Endothelial cell of umbilical vein (primary cell): Measurements from ENCODE around the gene GJB3. TPM values are rescaled to one million over a fixed set of nuclear protein-coding genes. Genes with fewer than 3 reads are reported as not detected.

Experiments used
- BruUV-seq: library from RNA; stranded (reverse); fragments of 400-500 nt; replicated peaks from 2 replicates; lab custom pipeline; 2021; lab: Mats Ljungman, UMichigan
- CTCF ChIA-PET: fragments of 300-600, 350-600 bp; sonication (Branson Sonifier 250); formaldehyde crosslinking; loops from one replicate; lab custom pipeline; 2021; ENCODE audit warnings: antibody characterized with exemption, inconsistent platforms; lab: Charles Lee
- POLR2A ChIA-PET: fragments of 300-600, 350-600 bp; sonication (Branson Sonifier 250); formaldehyde crosslinking; loops from one replicate; lab custom pipeline; 2021; ENCODE audit warnings: antibody characterized with exemption, inconsistent platforms; lab: Charles Lee
- DNase-seq: peaks from one replicate; pipeline ENCODE4 v3.0.0-alpha.2; 2011; ENCODE audit warnings: low read depth, low spot score
- FAIRE-seq: peaks from 2 replicates; lab custom pipeline; 2011; peaks lifted over from hg19 to GRCh38; lab: Jason Lieb, UNC
- H2AFZ ChIP-seq: 2 replicates; pipeline ENCODE4 v1.6.0; 2012; ENCODE audit warnings: low read depth, low read length, control low read depth, inconsistent platforms
- H3K27ac ChIP-seq: 2 replicates; pipeline ENCODE4 v1.5.1; 2011; ENCODE audit warnings: low read depth, mild to moderate bottlenecking, control low read depth, low read length, moderate library complexity; ENCODE audit not compliant: insufficient read depth
- H3K27me3 ChIP-seq, 2 experiments: 2 replicates each; pipeline versions ENCODE4 v1.6.0 to v1.6.1; 2011; ENCODE audit warnings: low read length in 2 of 2, mixed read lengths in 1 of 2; ENCODE audit not compliant: control insufficient read depth in 2 of 2, insufficient read depth in 2 of 2
- H3K36me3 ChIP-seq, 2 experiments: 2 replicates in 1 of 2; 3 replicates in 1 of 2; pipeline ENCODE4 v1.5.1; 2011; ENCODE audit warnings: low read length in 2 of 2, mild to moderate bottlenecking in 1 of 2, moderate library complexity in 1 of 2; ENCODE audit not compliant: control insufficient read depth in 2 of 2, insufficient read depth in 2 of 2; ENCODE audit errors: extremely low read depth in 1 of 2
- H3K4me1 ChIP-seq: 3 replicates; pipeline ENCODE4 v1.5.1; 2011; ENCODE audit warnings: mild to moderate bottlenecking, low read length; ENCODE audit not compliant: control insufficient read depth, insufficient read depth; ENCODE audit errors: extremely low read depth
- H3K4me2 ChIP-seq: 2 replicates; pipeline ENCODE4 v1.6.1; 2011; ENCODE audit warnings: low read length, control low read depth, mixed read lengths; ENCODE audit not compliant: insufficient read depth
- H3K4me3 ChIP-seq, 3 experiments: fragments of 200-600 bp in 1 of 3; sonication (generic), shearing (Covaris generic) in 1 of 3; replicated peaks in 1 of 3; 2 replicates each; pipeline ENCODE4 v1.5.1; 2011 to 2016; ENCODE audit warnings: control low read depth in 3 of 3, low read length in 3 of 3, mild to moderate bottlenecking in 2 of 3, inconsistent platforms in 1 of 3, low read depth in 1 of 3, moderate library complexity in 1 of 3; ENCODE audit not compliant: insufficient read depth in 1 of 3
- H3K79me2 ChIP-seq: 2 replicates; pipeline ENCODE4 v1.6.0; 2012; ENCODE audit warnings: low read length, inconsistent platforms; ENCODE audit not compliant: control insufficient read depth, insufficient read depth
- H3K9ac ChIP-seq: replicated peaks from 2 replicates; pipeline ENCODE3; 2011; ENCODE audit warnings: low read length, control low read depth; ENCODE audit not compliant: insufficient read depth; ENCODE audit errors: extremely low read depth
- H3K9me1 ChIP-seq: replicated peaks from 3 replicates; pipeline ENCODE4 v1.6.0; 2011; ENCODE audit warnings: mild to moderate bottlenecking, low read length; ENCODE audit not compliant: control insufficient read depth, insufficient read depth; ENCODE audit errors: extremely low read depth
- H3K9me3 ChIP-seq: replicated peaks from 2 replicates; pipeline ENCODE4 v1.5.1; 2012; ENCODE audit warnings: low read length, inconsistent platforms; ENCODE audit not compliant: control insufficient read depth, insufficient read depth
- H4K20me1 ChIP-seq: replicated peaks from 2 replicates; pipeline ENCODE3; 2011; ENCODE audit warnings: mild to moderate bottlenecking, low read length; ENCODE audit not compliant: control insufficient read depth, insufficient read depth; ENCODE audit errors: extremely low read depth
- CTCF ChIP-seq, 2 donors: IDR thresholded peaks; 1 replicate in 1 of 2; 2 replicates in 1 of 2; pipeline ENCODE4 v1.5.1; 2011; ENCODE audit warnings: low read length in 2 of 2, mild to moderate bottlenecking in 2 of 2, moderate library complexity in 2 of 2, control low read depth in 1 of 2, inconsistent platforms in 1 of 2, low read depth in 1 of 2; ENCODE audit not compliant: insufficient read depth in 1 of 2; ENCODE audit errors: extremely low read depth in 1 of 2
- EZH2 ChIP-seq: IDR thresholded peaks from 2 replicates; pipeline ENCODE4 v1.6.1; 2012; ENCODE audit warnings: borderline replicate concordance, low read depth, mild to moderate bottlenecking, moderate library complexity, low read length, inconsistent platforms; ENCODE audit not compliant: severe bottlenecking
- FOS ChIP-seq: IDR thresholded peaks from 2 replicates; pipeline ENCODE4 v1.6.1; 2011; ENCODE audit warnings: mild to moderate bottlenecking, low read length, moderate library complexity, borderline replicate concordance; ENCODE audit not compliant: insufficient read depth
- GATA2 ChIP-seq: IDR thresholded peaks from 2 replicates; pipeline ENCODE4 v1.7.0; 2011; ENCODE audit warnings: low read depth, mild to moderate bottlenecking, moderate library complexity, mixed read lengths, low read length; ENCODE audit not compliant: insufficient read length, insufficient read depth
- JUN ChIP-seq: IDR thresholded peaks from 2 replicates; pipeline ENCODE4 v1.6.1; 2011; ENCODE audit warnings: borderline replicate concordance, low read depth; ENCODE audit not compliant: insufficient read length, insufficient read depth
- MAX ChIP-seq: IDR thresholded peaks from 2 replicates; pipeline ENCODE4 v1.6.1; 2011; ENCODE audit not compliant: insufficient read depth, insufficient read length
- MYC ChIP-seq: IDR thresholded peaks from one replicate; pipeline ENCODE4 v1.6.1; 2011; ENCODE audit warnings: mild to moderate bottlenecking, low read depth, low read length
- POLR2A ChIP-seq: IDR thresholded peaks from 2 replicates; pipeline ENCODE4 v1.6.1; 2012; ENCODE audit warnings: low read depth, mild to moderate bottlenecking, control low read depth, low read length
- POLR2AphosphoS5 ChIP-seq: IDR thresholded peaks from 2 replicates; pipeline ENCODE4 v1.6.1; 2012; ENCODE audit warnings: low read depth, mild to moderate bottlenecking, control low read depth, low read length, moderate library complexity; ENCODE audit not compliant: insufficient read depth
- dilution Hi-C: fragments of 300-500 bp; cut with MboI; formaldehyde crosslinking; loops from one replicate; pipeline ENCODE4 v1.15.0; 2019; ENCODE audit warnings: low sequenced_read_pairs; ENCODE audit not compliant: extremely low pct_ligation_motif_present
- intact Hi-C: fragments of 100-400 bp; cut with micrococcal nuclease; formaldehyde crosslinking; loops from one replicate; pipeline ENCODE4 v1.10.0; 2022
- polyA plus RNA-seq, 4 experiments: library from polyadenylated mRNA; depleted of rRNA in 3 of 4; stranded (reverse) in 3 of 4; unstranded in 1 of 4; fragments of >200 nt; gene quantifications; 2 replicates each; pipeline versions ENCODE4 v1.2.1 to v1.2.3, GENCODE V29; 2011 to 2012; ENCODE audit warnings: missing spikeins in 1 of 4
- total RNA-seq: library from RNA; stranded (reverse); gene quantifications from 2 replicates; pipeline ENCODE4 v1.2.3, GENCODE V29; 2021

GJB3 gene
- total and polyA plus RNA-seq, 2 donors (not counting 3 experiments of a cell fraction or from before 2014, with no cell fraction given): not detected

GRCh38 chr1:34755961-34756360, 25.1 kb upstream of the GJB3 start:
- Histone ChIP-seq H3K9me1 (no peaks in the 10 kb centered on the region), H3K4me3 (no peak overlapping the region), H3K79me2 (no peaks in the 10 kb centered on the region), H3K9me3 (no peaks in the 10 kb centered on the region), H2AFZ (no peak overlapping the region), H3K27ac (no peak overlapping the region), H3K4me1 (no peaks in the 10 kb centered on the region), H3K9ac (no peak overlapping the region), H3K36me3 (no peaks in the 10 kb centered on the region), H3K4me2 (no peak overlapping the region), H3K27me3 (no peaks in the 10 kb centered on the region), H4K20me1 (no peaks in the 10 kb centered on the region)
- dilution Hi-C loops: no loop called here
- intact Hi-C loops: no loop called here
- FAIRE-seq: no peak
- no peak for DNase-seq
- TF ChIP-seq POLR2A: no peak
- no peak for TF ChIP-seq FOS
- no peak for TF ChIP-seq MAX
- no peak for TF ChIP-seq POLR2AphosphoS5
- no peak for TF ChIP-seq JUN
- no TSS peak for BruUV-seq
- ChIA-PET CTCF (no interaction called here), POLR2A (no interaction called here)

- dilution Hi-C loops: no loop called here
- Histone ChIP-seq H3K79me2 (no peaks in the 10 kb centered on the region), H3K4me2 (no peak overlapping the region), H3K4me3 (no peak overlapping the region), H2AFZ (no peak overlapping the region), H3K27me3 (no peaks in the 10 kb centered on the region), H3K4me1 (no peaks in the 10 kb centered on the region), H3K9ac (no peak overlapping the region), H3K36me3 (no peaks in the 10 kb centered on the region), H3K9me3 (no peaks in the 10 kb centered on the region), H3K9me1 (no peaks in the 10 kb centered on the region), H4K20me1 (no peaks in the 10 kb centered on the region), H3K27ac (no peak overlapping the region)
- ChIA-PET POLR2A (no interaction called here), CTCF (interaction anchor here (0.7 to 2.3 kb wide), 3 partner anchors 13 to 1125 kb away, joined by 3 to 9 read pairs (median 3); no protein-coding TSS in a partner anchor)
- FAIRE-seq (no peak), DNase-seq (no peak)
- BruUV-seq: no TSS peak
- intact Hi-C loops: no loop called here
- TF ChIP-seq FOS: no peak
- no peak for TF ChIP-seq CTCF (IDR thresholded peaks at IDR 0.05; ENCODE audit: extremely low read depth in 1 of 2, insufficient read depth in 1 of 2, low read depth in 1 of 2, low read length in 2 of 2)
- no peak for TF ChIP-seq POLR2A
- TF ChIP-seq GATA2: no peak
- TF ChIP-seq MYC: no peak
- no peak for TF ChIP-seq JUN
- TF ChIP-seq MAX: no peak
- no peak for TF ChIP-seq POLR2AphosphoS5
- no peak for TF ChIP-seq EZH2
Measured at GRCh38 chr1:34757386-34757785, 23.6 kb upstream of the GJB3 start.
